GM12892 (cell line): ENCODE results near the gene MAN2A1.

ENCODE experiments used
- POLR2A ChIP-seq: IDR thresholded peaks from 2 replicates; pipeline ENCODE4 v1.6.1; 2011; ENCODE audit warnings: low read depth, low read length, control low read depth
- POLR2AphosphoS5 ChIP-seq: IDR thresholded peaks from 2 replicates; pipeline ENCODE4 v1.6.1; 2011; ENCODE audit warnings: low read depth, low read length, control low read depth
- TAF1 ChIP-seq: IDR thresholded peaks from 2 replicates; pipeline ENCODE4 v1.6.1; 2011; ENCODE audit warnings: low read depth, mild to moderate bottlenecking, control low read depth, low read length, borderline replicate concordance

DNA sequence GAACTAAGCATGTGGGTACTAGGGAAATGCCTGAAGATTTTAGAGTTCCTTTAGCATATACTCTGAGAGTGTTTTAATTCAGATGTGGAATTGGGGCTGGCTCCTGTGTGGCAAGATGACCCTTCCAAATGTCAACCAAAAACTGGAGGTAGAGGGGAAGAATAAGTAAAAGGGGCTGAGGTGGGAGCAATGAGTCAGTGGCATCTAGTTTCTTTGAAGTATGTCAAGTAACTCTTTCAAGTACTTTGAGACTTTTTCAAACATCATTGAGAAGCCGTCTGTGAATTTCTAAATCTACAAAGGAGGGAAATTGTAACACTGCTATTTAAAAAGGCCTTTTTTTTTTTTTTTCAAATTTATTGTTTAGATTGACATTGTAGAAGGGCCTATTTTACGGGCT lies 184.4 kb downstream of the MAN2A1 start:
- TF ChIP-seq POLR2A (no peak), POLR2AphosphoS5 (no peak), TAF1 (no peak)
